Measurements from ENCODE around the gene GPR143.
"Not testable (repeated sequence)": the region's sequence is repeated elsewhere in the genome, so short reads cannot be mapped to it uniquely, and the experiment has no call there.

GPR143 gene

GRCh38 chrX:9770319-9770718, 4.7 kb upstream of the GPR143 start:
- Histone ChIP-seq H3K9me3 (ENCODE audit: control insufficient read depth, insufficient read depth, low read depth, low read length) (no peaks in the 10 kb centered on the region), H3K4me1 (ENCODE audit: control insufficient read depth, insufficient read depth, low read length) (no peaks in the 10 kb centered on the region), H3K36me3 (ENCODE audit: control insufficient read depth in 2 of 2, insufficient read depth in 1 of 2, low read length in 2 of 2) (no peaks in the 10 kb centered on the region), H3K27ac (ENCODE audit: extremely low read depth, low read depth, low read length) (no peak overlapping the region), H3K4me3 (ENCODE audit: low read depth, low read length) (no peak overlapping the region)
- ChIA-PET POLR2A (no interaction called here), CTCF (no interaction called here)
- TF ChIP-seq ZNF112 (tag by site-specific recombination; IDR thresholded peaks at IDR 0.05): no peak
- TF ChIP-seq ZNF600 (tag by site-specific recombination; IDR thresholded peaks at IDR 0.05): no peak
- no peak for TF ChIP-seq ZNF354C (tag by site-specific recombination; IDR thresholded peaks at IDR 0.05; ENCODE audit: borderline replicate concordance, low read depth)

GRCh38 chrX:9768321-9768839, 2.7 kb upstream of the GPR143 start:
- H3K27ac ChIP-seq (ENCODE audit: extremely low read depth, low read depth, low read length); CTCF ChIA-PET; POLR2A ChIA-PET: not testable (repeated sequence)

GRCh38 chrX:9767375-9767774, 1.7 kb upstream of the GPR143 start:
- H3K9me3 ChIP-seq (ENCODE audit: control insufficient read depth, insufficient read depth, low read depth, low read length): no peaks in the 10 kb centered on the region
- no peaks in the 10 kb centered on the region for H3K4me1 ChIP-seq (ENCODE audit: control insufficient read depth, insufficient read depth, low read length)
- no peaks in the 10 kb centered on the region for H3K36me3 ChIP-seq (ENCODE audit: control insufficient read depth in 2 of 2, insufficient read depth in 1 of 2, low read length in 2 of 2)
- no peak overlapping the region for H3K4me3 ChIP-seq (ENCODE audit: low read depth, low read length)
- no peak overlapping the region for H3K27ac ChIP-seq (ENCODE audit: extremely low read depth, low read depth, low read length)
- ChIA-PET CTCF (interaction anchor here (0.6 kb wide), 1 partner anchor 42 kb away, joined by 3 read pairs; no protein-coding TSS in a partner anchor), POLR2A (no interaction called here)
- TF ChIP-seq ZNF391 (tag by site-specific recombination; IDR thresholded peaks at IDR 0.05; ENCODE audit: borderline replicate concordance, low read depth) (no peak), AEBP2 (tag by site-specific recombination; IDR thresholded peaks at IDR 0.05; ENCODE audit: borderline replicate concordance) (no peak), SP3 (tag by site-specific recombination; IDR thresholded peaks at IDR 0.05) (no peak), ZNF16 (tag by site-specific recombination; IDR thresholded peaks at IDR 0.05; ENCODE audit: low read depth) (no peak), ZBTB49 (tag by site-specific recombination; IDR thresholded peaks at IDR 0.05; ENCODE audit: low read depth) (no peak), ZNF404 (tag by site-specific recombination; IDR thresholded peaks at IDR 0.05) (no peak), ZNF692 (tag by site-specific recombination; IDR thresholded peaks at IDR 0.05) (no peak), ZNF624 (tag by site-specific recombination; IDR thresholded peaks at IDR 0.05) (no peak), ZFP69B (tag by site-specific recombination; IDR thresholded peaks at IDR 0.05) (no peak), MYNN (tag by site-specific recombination; IDR thresholded peaks at IDR 0.05; ENCODE audit: borderline replicate concordance) (no peak), ZNF354C (tag by site-specific recombination; IDR thresholded peaks at IDR 0.05; ENCODE audit: borderline replicate concordance, low read depth) (no peak), ZNF133 (tag by site-specific recombination; IDR thresholded peaks at IDR 0.05) (no peak), ZNF776 (tag by site-specific recombination; IDR thresholded peaks at IDR 0.05; ENCODE audit: borderline replicate concordance) (no peak)

More at GRCh38 chrX:9768321-9768839, 2.7 kb upstream of the GPR143 start:
- H3K9me3 ChIP-seq (ENCODE audit: control insufficient read depth, insufficient read depth, low read depth, low read length); H3K4me1 ChIP-seq (ENCODE audit: control insufficient read depth, insufficient read depth, low read length); H3K4me3 ChIP-seq (ENCODE audit: low read depth, low read length); H3K36me3 ChIP-seq (ENCODE audit: control insufficient read depth in 2 of 2, insufficient read depth in 1 of 2, low read length in 2 of 2): not testable (repeated sequence)

All from HEK293 (cell line).